ENCODE data around the gene TLCD1.

- TF ChIP-seq, protein P1, sequence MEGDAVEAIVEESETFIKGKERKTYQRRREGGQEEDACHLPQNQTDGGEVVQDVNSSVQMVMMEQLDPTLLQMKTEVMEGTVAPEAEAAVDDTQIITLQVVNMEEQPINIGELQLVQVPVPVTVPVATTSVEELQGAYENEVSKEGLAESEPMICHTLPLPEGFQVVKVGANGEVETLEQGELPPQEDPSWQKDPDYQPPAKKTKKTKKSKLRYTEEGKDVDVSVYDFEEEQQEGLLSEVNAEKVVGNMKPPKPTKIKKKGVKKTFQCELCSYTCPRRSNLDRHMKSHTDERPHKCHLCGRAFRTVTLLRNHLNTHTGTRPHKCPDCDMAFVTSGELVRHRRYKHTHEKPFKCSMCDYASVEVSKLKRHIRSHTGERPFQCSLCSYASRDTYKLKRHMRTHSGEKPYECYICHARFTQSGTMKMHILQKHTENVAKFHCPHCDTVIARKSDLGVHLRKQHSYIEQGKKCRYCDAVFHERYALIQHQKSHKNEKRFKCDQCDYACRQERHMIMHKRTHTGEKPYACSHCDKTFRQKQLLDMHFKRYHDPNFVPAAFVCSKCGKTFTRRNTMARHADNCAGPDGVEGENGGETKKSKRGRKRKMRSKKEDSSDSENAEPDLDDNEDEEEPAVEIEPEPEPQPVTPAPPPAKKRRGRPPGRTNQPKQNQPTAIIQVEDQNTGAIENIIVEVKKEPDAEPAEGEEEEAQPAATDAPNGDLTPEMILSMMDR (IDR thresholded peaks at IDR 0.05), result no peak
- TF ChIP-seq POLR2A (IDR thresholded peaks at IDR 0.05), result no peak
Measured at GRCh38 chr17:28705728-28706334, 20.2 kb downstream of the TLCD1 start.
